Uterus (tissue), 4 donors: ENCODE measurements around the gene LRP1B. TPM values are rescaled to one million over a fixed set of nuclear protein-coding genes. Genes with fewer than 3 reads are reported as not detected.

Experiments
- DNase-seq, 2 donors: peaks; one replicate each; pipeline ENCODE4 v3.0.0-alpha.2; 2019 to 2020
- H3K27ac ChIP-seq, 2 donors: fragments of 200-600 bp; sonication (generic); 1 replicate in 1 of 2; 2 replicates in 1 of 2; pipeline ENCODE4 v1.5.1; 2016 to 2018
- H3K27me3 ChIP-seq, 2 donors: fragments of 200-600 bp; sonication (generic); one replicate each; pipeline ENCODE4 v1.5.1; 2018 to 2019; ENCODE audit warnings: control low read depth in 1 of 2
- H3K36me3 ChIP-seq, 2 donors: fragments of 200-600 bp; sonication (generic); one replicate each; pipeline ENCODE4 v1.5.1; 2019; ENCODE audit warnings: control low read depth in 1 of 2
- H3K4me1 ChIP-seq, 2 donors: fragments of 200-600 bp; sonication (generic); one replicate each; pipeline ENCODE4 v1.5.1; 2018 to 2019; ENCODE audit warnings: control low read depth in 1 of 2
- H3K4me3 ChIP-seq, 2 donors: fragments of 200-600 bp; sonication (generic); 1 replicate in 1 of 2; 2 replicates in 1 of 2; pipeline ENCODE4 v1.5.1; 2018 to 2019; ENCODE audit warnings: mild to moderate bottlenecking in 1 of 2
- H3K9me3 ChIP-seq, 2 donors: fragments of 200-600 bp; sonication (generic); one replicate each; pipeline ENCODE4 v1.5.1; 2019; ENCODE audit warnings: control low read depth in 1 of 2
- CTCF ChIP-seq, 4 experiments: fragments of 200-600 bp in 2 of 4; fragments of 450-650 bp in 2 of 4; sonication (generic) in 2 of 4; IDR thresholded peaks; one replicate each; pipeline ENCODE4 v1.5.1; 2016 to 2019; ENCODE audit warnings: antibody characterized with exemption in 4 of 4, mild to moderate bottlenecking in 2 of 4, moderate library complexity in 1 of 4
- POLR2A ChIP-seq, 2 donors: fragments of 450-650 bp; IDR thresholded peaks; one replicate each; pipeline ENCODE4 v1.6.1; 2016; ENCODE audit warnings: antibody characterized with exemption in 2 of 2, mild to moderate bottlenecking in 1 of 2, moderate library complexity in 1 of 2
- intact Hi-C: fragments of 100-400 bp; cut with DNase I; formaldehyde crosslinking; loops from one replicate; pipeline ENCODE4 v1.15.1; 2023; ENCODE audit warnings: low total_unique reads
- total RNA-seq, 4 donors: library from RNA; depleted of rRNA in 3 of 4; stranded (reverse); fragments of >200 nt in 3 of 4; gene quantifications; one replicate each; pipeline versions ENCODE4 v1.1.0 to v1.2.4, GENCODE V29; 2014 to 2023
- donor health status: DM: yes; HTN: yes; CAD: no.

LRP1B gene
- total RNA-seq, 4 donors from 2014 or later: 0.29 to 7.3 (median 0.79) TPM; not detected in 1

DNA sequence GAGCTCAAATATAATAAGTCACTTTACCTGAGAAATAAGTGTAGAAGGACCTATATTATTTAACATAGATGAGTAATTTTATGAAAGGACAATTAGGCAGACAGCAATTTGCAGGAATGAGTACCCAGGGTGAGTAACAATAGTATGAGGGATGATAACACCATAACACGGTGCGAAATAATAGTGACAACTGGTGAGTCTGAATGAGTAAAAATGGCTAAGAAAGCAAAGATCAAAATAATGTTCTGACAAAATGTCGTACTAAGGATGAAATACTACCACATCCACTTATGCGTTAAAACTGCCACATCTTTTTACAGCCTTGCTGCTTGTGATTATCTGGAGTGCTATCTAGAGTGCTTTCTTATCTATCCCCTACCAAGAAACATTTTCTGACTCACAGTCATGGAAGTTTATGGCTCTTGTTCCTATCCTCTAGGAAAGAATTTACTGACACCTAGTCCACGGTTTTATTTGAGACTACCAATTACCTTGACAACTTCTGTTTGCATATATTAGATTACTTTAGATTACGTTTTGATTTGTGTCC, 929.7 kb downstream of the LRP1B start:
- Histone ChIP-seq H3K27me3 (no peaks in the 10 kb centered on the region), H3K4me1 (no peaks in the 10 kb centered on the region), H3K9me3 (no peaks in the 10 kb centered on the region), H3K4me3 (no peak overlapping the region), H3K36me3 (no peaks in the 10 kb centered on the region), H3K27ac (no peak overlapping the region)
- DNase-seq: no peak
- TF ChIP-seq CTCF (IDR thresholded peaks at IDR 0.05) (no peak), POLR2A (IDR thresholded peaks at IDR 0.05) (no peak)
- intact Hi-C loops: no loop called here

DNA sequence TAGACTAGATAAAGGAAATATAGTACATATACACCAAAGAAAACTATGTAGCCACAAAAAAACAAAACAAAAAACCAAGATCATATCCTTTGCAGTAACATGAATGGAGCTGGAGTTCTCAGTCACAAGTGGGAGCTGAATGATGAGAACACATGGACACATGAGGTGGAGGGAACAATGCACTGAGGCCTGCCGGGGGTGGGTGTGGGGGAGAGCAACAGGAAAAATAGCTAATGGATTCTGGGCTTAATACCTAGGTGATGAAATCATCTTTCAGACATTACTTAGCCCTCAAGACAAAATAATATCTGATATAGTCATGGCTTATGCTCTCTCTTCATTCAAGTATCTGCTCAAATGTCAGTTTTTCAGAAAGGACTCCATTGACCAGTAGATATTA, 930.6 kb downstream of the LRP1B start:
- no peak overlapping the region for H3K27ac ChIP-seq
- H3K36me3 ChIP-seq: no peaks in the 10 kb centered on the region
- no peaks in the 10 kb centered on the region for H3K4me1 ChIP-seq
- no peak for DNase-seq
- no peaks in the 10 kb centered on the region for H3K27me3 ChIP-seq
- no peak overlapping the region for H3K4me3 ChIP-seq
- no peaks in the 10 kb centered on the region for H3K9me3 ChIP-seq
- TF ChIP-seq POLR2A (IDR thresholded peaks at IDR 0.05) (no peak), CTCF (IDR thresholded peaks at IDR 0.05) (no peak)
- intact Hi-C loops: no loop called here

GRCh38 chr2:141199711-141200110, 931.1 kb downstream of the LRP1B start:
- Histone ChIP-seq H3K27me3 (no peaks in the 10 kb centered on the region), H3K36me3 (no peaks in the 10 kb centered on the region), H3K27ac (no peak overlapping the region), H3K4me3 (no peak overlapping the region), H3K4me1 (no peaks in the 10 kb centered on the region), H3K9me3 (no peaks in the 10 kb centered on the region)
- intact Hi-C loops: no loop called here
- TF ChIP-seq CTCF (IDR thresholded peaks at IDR 0.05) (no peak), POLR2A (IDR thresholded peaks at IDR 0.05) (no peak)
- no peak for DNase-seq

DNA sequence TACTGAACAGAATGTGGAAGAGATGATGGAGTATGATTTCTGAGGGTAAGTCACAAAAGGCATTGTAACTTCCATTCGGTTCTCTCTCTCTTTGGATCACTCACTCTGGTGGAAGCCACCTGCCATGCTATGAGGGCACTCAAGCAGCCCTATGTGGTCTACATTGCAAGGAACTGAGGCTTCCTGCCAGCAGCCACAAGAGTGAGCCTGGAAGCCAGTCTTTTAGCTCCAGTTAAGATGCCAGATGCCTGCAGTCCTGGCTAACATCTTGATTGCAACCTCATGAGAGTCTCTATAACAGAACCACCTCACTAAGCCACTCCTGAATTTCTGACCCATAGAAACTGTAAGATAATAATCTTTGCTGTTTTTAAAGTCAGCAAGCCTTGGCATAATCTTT, 935.7 kb downstream of the LRP1B start:
- intact Hi-C loops: no loop called here

GRCh38 chr2:141187075-141187439, 943.8 kb downstream of the LRP1B start:
- no peaks in the 10 kb centered on the region for H3K9me3 ChIP-seq
- no peak overlapping the region for H3K27ac ChIP-seq
- intact Hi-C loops: no loop called here
- H3K4me1 ChIP-seq: no peaks in the 10 kb centered on the region
- no peak for DNase-seq
- TF ChIP-seq CTCF (IDR thresholded peaks at IDR 0.05): no peak
- no peak for TF ChIP-seq POLR2A (IDR thresholded peaks at IDR 0.05)
- no peak overlapping the region for H3K4me3 ChIP-seq
- H3K36me3 ChIP-seq: no peaks in the 10 kb centered on the region
- H3K27me3 ChIP-seq: no peaks in the 10 kb centered on the region

More for the DNA sequence above, 935.7 kb downstream of the LRP1B start:
- no peaks in the 10 kb centered on the region for H3K4me1 ChIP-seq
- no peaks in the 10 kb centered on the region for H3K9me3 ChIP-seq
- H3K4me3 ChIP-seq: no peak overlapping the region
- TF ChIP-seq POLR2A (IDR thresholded peaks at IDR 0.05) (no peak), CTCF (IDR thresholded peaks at IDR 0.05) (no peak)
- DNase-seq: no peak
- no peaks in the 10 kb centered on the region for H3K27me3 ChIP-seq
- H3K36me3 ChIP-seq: no peaks in the 10 kb centered on the region
- no peak overlapping the region for H3K27ac ChIP-seq
